ENCODE measurements around the gene TBC1D10A.

DNA sequence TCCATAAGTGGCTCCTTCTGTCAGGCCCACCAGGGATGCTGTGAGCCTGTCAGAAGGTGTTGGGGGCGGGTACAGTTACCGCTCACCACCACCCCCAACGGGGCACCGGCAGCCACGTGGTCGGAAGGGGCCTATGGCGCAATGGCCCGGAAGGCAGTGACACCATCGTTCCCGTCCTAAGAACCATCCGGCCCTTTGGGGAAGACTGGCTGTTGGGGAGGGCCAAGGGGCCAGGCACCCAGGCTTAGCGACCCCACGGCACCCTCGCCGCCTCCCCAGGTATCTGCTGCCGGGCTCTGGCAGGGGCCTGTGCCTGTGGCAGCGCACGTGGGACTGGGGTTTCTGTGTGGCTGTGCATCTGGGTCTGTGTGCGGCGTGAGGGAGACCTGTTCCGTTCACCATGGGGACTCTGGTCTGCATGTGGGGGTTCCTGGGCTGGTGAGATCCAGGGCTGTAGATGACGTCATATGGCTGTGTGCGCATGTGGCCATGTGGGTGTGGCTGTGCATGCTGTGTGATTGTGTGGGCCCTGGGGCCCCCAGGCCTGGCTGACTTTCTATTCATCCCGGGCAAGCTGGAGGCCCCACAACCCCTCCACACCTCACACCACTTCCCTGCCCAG, 60.8 kb downstream of the TBC1D10A start:
- no peak for TF ChIP-seq POLR2AphosphoS5 (IDR thresholded peaks at IDR 0.05; ENCODE audit: low read depth, low read length)
- TF ChIP-seq FOSL1 (IDR thresholded peaks at IDR 0.05; ENCODE audit: low read depth), result no peak
- TF ChIP-seq, protein P1, sequence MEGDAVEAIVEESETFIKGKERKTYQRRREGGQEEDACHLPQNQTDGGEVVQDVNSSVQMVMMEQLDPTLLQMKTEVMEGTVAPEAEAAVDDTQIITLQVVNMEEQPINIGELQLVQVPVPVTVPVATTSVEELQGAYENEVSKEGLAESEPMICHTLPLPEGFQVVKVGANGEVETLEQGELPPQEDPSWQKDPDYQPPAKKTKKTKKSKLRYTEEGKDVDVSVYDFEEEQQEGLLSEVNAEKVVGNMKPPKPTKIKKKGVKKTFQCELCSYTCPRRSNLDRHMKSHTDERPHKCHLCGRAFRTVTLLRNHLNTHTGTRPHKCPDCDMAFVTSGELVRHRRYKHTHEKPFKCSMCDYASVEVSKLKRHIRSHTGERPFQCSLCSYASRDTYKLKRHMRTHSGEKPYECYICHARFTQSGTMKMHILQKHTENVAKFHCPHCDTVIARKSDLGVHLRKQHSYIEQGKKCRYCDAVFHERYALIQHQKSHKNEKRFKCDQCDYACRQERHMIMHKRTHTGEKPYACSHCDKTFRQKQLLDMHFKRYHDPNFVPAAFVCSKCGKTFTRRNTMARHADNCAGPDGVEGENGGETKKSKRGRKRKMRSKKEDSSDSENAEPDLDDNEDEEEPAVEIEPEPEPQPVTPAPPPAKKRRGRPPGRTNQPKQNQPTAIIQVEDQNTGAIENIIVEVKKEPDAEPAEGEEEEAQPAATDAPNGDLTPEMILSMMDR (IDR thresholded peaks at IDR 0.05 in 2 of 3, conservative IDR thresholded peaks at IDR 0.05 in 1 of 3; ENCODE audit: borderline replicate concordance in 1 of 3, insufficient read depth in 1 of 3, low read depth in 2 of 3, low read length in 2 of 3), result no peak
- TF ChIP-seq, protein P2, sequence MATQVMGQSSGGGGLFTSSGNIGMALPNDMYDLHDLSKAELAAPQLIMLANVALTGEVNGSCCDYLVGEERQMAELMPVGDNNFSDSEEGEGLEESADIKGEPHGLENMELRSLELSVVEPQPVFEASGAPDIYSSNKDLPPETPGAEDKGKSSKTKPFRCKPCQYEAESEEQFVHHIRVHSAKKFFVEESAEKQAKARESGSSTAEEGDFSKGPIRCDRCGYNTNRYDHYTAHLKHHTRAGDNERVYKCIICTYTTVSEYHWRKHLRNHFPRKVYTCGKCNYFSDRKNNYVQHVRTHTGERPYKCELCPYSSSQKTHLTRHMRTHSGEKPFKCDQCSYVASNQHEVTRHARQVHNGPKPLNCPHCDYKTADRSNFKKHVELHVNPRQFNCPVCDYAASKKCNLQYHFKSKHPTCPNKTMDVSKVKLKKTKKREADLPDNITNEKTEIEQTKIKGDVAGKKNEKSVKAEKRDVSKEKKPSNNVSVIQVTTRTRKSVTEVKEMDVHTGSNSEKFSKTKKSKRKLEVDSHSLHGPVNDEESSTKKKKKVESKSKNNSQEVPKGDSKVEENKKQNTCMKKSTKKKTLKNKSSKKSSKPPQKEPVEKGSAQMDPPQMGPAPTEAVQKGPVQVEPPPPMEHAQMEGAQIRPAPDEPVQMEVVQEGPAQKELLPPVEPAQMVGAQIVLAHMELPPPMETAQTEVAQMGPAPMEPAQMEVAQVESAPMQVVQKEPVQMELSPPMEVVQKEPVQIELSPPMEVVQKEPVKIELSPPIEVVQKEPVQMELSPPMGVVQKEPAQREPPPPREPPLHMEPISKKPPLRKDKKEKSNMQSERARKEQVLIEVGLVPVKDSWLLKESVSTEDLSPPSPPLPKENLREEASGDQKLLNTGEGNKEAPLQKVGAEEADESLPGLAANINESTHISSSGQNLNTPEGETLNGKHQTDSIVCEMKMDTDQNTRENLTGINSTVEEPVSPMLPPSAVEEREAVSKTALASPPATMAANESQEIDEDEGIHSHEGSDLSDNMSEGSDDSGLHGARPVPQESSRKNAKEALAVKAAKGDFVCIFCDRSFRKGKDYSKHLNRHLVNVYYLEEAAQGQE (IDR thresholded peaks at IDR 0.05; ENCODE audit: low read depth), result no peak
- TF ChIP-seq TCF7L2 (IDR thresholded peaks at IDR 0.05; ENCODE audit: borderline replicate concordance, extremely low read depth, insufficient read depth, insufficient read length), result no peak
- no peak for TF ChIP-seq CEBPB (IDR thresholded peaks at IDR 0.05; ENCODE audit: low read depth)
- no peak for TF ChIP-seq ZBTB33 (IDR thresholded peaks at IDR 0.05; ENCODE audit: extremely low read depth, insufficient replicate concordance, low read length)
- TF ChIP-seq RAD21 (IDR thresholded peaks at IDR 0.05; ENCODE audit: low read depth), result no peak
- TF ChIP-seq SRF (IDR thresholded peaks at IDR 0.05; ENCODE audit: low read depth), result no peak
- no peak for TF ChIP-seq MAX (IDR thresholded peaks at IDR 0.05)

All from HCT116 (cell line).